Measurements from ENCODE around the gene CALD1.

CALD1 gene

GRCh38 chr7:134926396-134926795, 147.0 kb downstream of the CALD1 start:
- DNase-seq (ENCODE audit: low read depth), result no peak

GRCh38 chr7:134927076-134927475, 147.6 kb downstream of the CALD1 start:
- no peak for DNase-seq (ENCODE audit: low read depth)

- no peak for DNase-seq (ENCODE audit: low read depth)
These were observed 148.3 kb downstream of the CALD1 start for GRCh38 chr7:134927723-134928122.

GRCh38 chr7:134928554-134928953, 149.1 kb downstream of the CALD1 start:
- no peak for DNase-seq (ENCODE audit: low read depth)

GRCh38 chr7:134931487-134931886, 152.1 kb downstream of the CALD1 start:
- no peak for DNase-seq (ENCODE audit: low read depth)

GRCh38 chr7:134932707-134933370, 153.4 kb downstream of the CALD1 start:
- no peak for DNase-seq (ENCODE audit: low read depth)

GRCh38 chr7:134933460-134934068, 154.1 kb downstream of the CALD1 start:
- DNase-seq (ENCODE audit: low read depth), result no peak

- DNase-seq (ENCODE audit: low read depth), result no peak
These were observed 156.3 kb downstream of the CALD1 start for GRCh38 chr7:134935701-134936100.

GRCh38 chr7:134936893-134937510, 157.6 kb downstream of the CALD1 start:
- DNase-seq (ENCODE audit: low read depth), result no peak

- DNase-seq (ENCODE audit: low read depth), result no peak
These were observed 158.7 kb downstream of the CALD1 start for GRCh38 chr7:134938141-134938540.

GRCh38 chr7:134939136-134939535, 159.7 kb downstream of the CALD1 start:
- DNase-seq (ENCODE audit: low read depth), result no peak

- no peak for DNase-seq (ENCODE audit: low read depth)
These were observed 161.3 kb downstream of the CALD1 start for GRCh38 chr7:134940729-134941128.

GRCh38 chr7:134941185-134941900, 161.9 kb downstream of the CALD1 start:
- DNase-seq (ENCODE audit: low read depth), result no peak

- DNase-seq (ENCODE audit: low read depth), result no peak
These were observed 162.5 kb downstream of the CALD1 start for GRCh38 chr7:134941952-134942351.

GRCh38 chr7:134942690-134943466, 163.4 kb downstream of the CALD1 start:
- no peak for DNase-seq (ENCODE audit: low read depth)

GRCh38 chr7:134943785-134944400, 164.5 kb downstream of the CALD1 start:
- DNase-seq (ENCODE audit: low read depth), result no peak

- DNase-seq (ENCODE audit: low read depth), result no peak
These were observed 166.3 kb downstream of the CALD1 start for GRCh38 chr7:134945691-134946090.

GRCh38 chr7:134946260-134946659, 166.8 kb downstream of the CALD1 start:
- no peak for DNase-seq (ENCODE audit: low read depth)

GRCh38 chr7:134947329-134947728, 167.9 kb downstream of the CALD1 start:
- no peak for DNase-seq (ENCODE audit: low read depth)

GRCh38 chr7:134947831-134948230, 168.4 kb downstream of the CALD1 start:
- no peak for DNase-seq (ENCODE audit: low read depth)

- DNase-seq (ENCODE audit: low read depth), result no peak
These were observed 168.8 kb downstream of the CALD1 start for GRCh38 chr7:134948246-134948645.

- no peak for DNase-seq (ENCODE audit: low read depth)
These were observed 169.3 kb downstream of the CALD1 start for GRCh38 chr7:134948736-134949135.
